DMS114 treated with DMSO at 0.1 percent for 48 hours (cell line): ENCODE measurements around the gene SCRN2.
A peak's percentile ranks its signal among the peaks of the same experiment; 100 is the strongest.

Source experiments
- DNase-seq: peaks from one replicate; lab custom pipeline; 2025; ENCODE audit not compliant: unreplicated experiment; lab: John Stamatoyannopoulos, UW

SCRN2 gene

DNA sequence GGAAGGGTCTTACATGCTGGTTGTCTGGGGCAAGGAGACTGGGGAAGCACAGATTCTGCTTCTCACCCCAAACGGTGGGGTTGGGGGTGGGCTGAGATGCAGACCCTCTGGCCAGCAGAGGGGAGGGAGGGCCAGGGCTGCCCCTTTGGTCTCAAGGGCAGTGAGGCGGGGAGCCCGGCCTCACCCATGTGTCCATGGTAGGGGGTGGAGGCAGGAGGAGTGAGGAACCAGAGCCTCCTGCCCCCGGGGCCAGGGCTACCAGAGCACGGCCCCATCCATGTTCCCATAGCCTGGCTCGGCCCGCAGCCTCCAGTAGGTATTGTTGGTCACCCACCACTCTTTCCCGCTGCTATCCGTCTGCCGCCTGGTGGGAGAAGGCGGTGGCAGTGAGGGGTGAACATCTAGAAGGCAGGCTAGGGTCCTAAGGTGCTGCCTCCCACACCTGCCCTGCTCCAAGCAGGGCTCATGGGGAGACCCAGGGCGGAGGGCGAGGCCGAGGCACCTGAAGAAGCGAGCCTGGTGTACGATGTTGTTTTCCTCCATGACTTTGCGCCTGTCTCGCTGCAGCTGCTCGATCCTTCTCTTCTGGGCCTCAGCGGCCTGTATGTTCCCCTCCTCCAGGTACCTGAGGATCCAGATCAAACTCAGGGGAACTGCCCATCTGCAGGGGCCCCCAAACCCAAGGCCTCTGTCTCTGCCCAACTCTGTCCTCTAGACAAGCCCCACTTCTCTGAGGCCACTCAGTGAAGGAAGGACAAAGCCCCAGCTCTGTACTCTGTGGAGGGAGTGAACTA, 32.8 kb downstream of the SCRN2 start:
- DNase-seq: no peak

DNA sequence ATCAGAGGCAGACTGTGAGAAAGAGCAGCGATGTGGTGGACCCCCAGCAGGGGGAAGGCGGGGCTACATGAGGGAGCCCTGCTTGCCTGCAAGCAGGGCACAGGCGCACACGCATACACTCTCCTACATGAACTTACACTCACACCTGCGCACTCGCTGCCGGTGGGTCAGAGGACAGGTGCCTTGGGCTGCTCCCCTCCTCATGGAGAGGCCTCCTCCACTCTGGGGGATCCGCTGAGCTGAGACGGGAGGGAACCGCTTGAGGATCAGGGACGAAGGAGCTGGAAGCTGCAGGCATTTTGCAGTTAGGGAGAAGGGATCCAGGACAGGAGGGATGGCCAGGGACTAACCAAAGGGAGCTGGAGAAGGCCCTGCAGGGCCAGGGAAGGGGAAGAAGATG, 33.7 kb downstream of the SCRN2 start:
- DNase-seq: no peak

- DNase-seq: no peak
Observed at GRCh38 chr17:47806913-47807255, 34.2 kb downstream of the SCRN2 start.

DNA sequence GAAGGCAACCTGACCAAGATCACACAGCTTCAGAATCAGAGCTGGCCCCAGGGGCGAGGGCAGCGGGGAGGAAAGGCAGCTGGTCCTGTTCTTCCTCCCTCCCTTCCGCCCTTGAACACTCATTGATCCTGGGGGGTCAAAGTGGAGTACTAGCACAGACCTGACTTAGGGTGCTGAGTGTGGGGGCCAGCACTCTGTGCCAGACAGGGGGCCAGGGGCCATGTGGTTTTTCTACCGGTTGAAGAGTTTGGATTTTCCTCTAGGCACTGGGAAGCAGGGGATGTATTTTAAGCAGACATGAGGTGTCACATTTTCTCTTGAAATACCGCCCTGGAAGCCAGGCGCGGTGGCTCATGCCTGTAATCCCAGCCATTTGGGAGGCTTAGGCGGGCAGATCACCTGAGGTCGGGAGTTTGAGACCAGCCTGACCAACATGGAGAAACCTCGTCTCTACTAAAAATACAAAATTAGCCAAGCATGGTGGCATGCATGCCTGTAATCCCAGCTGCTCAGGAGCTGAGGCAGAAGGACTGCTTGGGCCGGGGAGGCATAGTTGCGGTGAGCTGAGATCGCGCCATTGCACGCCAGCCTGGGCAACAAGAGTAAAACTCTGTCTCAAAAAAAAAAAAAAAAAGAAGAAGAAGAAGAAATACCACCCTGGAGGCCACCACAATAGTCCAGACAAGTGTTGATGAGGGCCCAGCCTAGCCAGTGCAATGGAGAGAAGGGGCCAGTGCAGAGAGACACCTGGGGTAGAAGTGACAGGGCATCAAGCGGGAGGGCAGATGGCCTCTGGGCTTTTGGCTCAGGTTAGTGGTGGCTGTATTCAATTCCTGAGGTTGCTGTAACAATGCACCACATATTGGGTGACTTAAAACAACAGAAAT, 34.8 kb downstream of the SCRN2 start:
- DNase-seq: no peak

- DNase-seq: no peak
Observed at GRCh38 chr17:47804461-47804860, 36.6 kb downstream of the SCRN2 start.

DNA sequence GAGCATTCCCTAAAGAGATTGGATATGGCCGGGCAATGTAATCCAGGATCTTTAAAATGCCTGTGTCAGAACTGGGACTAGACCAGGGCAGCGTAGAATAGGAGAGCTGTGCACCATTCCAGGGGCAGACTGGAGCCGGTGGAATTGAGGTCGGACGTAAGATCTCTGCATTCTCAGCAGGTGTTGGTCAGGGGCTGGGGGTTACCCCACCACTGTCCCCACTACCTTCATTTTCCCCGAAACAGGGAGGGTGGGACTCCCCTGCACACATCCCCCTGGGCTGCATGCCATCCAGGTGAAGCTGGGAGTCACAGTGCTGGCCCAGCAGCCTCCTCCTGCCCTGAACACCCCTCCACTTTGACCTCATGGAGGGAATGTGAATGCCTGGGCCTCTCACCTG, 37.3 kb downstream of the SCRN2 start:
- no peak for DNase-seq

DNA sequence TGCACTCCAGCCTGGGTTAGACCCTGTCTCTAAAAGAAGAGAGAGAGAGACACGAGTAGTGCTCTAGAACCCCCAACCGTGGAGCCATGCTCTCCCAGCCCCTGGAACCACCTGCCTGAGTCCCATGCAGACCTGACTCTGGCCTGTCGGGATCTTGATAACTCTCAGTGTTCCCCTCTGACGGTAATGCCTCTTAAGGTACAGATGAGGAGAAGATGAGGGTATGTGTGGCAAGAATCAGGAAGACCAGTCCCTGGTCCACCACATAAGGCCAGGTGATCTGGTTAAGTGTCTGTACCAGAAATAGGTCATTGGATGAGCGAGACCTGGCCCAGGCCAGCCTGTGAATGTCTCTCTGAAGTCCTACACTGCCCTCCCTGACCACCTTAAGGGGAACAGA, 37.9 kb downstream of the SCRN2 start:
- no peak for DNase-seq

DNA sequence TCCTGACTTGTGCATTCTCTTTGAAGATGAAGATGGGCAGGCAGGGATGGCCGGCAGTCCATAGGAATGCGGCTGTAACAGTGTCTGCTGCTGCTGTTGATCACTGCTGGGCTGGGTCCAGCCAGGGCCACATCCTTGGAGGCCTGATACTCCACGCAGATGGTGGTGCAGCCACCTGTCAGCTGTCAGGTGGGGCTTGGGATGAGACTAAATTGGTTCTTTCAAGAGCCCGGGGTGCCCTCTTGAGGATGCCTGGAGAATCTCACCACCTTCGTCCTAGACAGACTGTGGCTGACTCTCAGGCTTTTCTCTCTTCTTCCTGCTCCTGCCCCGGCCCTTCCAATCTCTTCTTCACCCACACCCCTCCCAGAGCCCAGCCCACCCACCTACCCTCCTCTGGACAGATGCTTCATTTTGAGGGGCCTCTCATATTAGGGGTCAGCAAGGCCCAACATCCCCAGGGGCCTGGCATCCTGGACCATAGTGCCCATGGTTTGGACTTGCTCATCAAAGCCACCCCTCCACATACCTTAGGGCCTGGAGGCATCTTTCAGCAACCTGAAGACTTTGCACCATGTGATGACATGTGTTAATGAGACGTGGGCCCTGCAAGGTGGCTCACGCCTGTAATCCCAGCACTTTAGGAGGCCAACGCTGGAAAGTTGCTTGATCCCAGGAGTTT, 38.6 kb downstream of the SCRN2 start:
- DNase-seq: peak; percentile 24

- no peak for DNase-seq
Observed at GRCh38 chr17:47801906-47802305, 39.2 kb downstream of the SCRN2 start.

- no peak for DNase-seq
Observed at GRCh38 chr17:47801176-47801765, 39.8 kb downstream of the SCRN2 start.

- no peak for DNase-seq
Observed at GRCh38 chr17:47800686-47801085, 40.4 kb downstream of the SCRN2 start.

DNA sequence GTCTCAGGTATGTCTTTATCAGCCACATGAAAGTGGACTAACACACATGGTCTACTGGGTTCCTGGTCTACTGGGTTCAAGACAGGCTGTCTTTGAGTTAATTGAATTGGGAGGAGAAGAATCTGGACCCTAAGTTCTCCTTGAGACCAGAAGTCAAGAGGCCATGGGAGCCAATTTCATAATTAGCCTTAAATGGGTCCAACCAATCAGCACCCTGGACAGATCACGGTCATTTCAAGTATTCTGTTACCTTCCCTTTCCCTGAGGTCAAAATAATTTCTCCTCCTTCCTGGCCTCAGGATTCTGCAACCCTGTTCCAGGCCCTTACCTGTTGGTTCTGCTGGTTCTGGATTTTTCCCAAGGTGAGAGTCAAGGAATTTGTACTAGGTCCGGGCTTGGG, 43.3 kb downstream of the SCRN2 start:
- DNase-seq: no peak

GRCh38 chr17:47792979-47793378, 48.1 kb downstream of the SCRN2 start:
- no peak for DNase-seq

- DNase-seq: no peak
Observed at GRCh38 chr17:47792457-47792856, 48.6 kb downstream of the SCRN2 start.

GRCh38 chr17:47791025-47791424, 50.0 kb downstream of the SCRN2 start:
- no peak for DNase-seq

- peak; percentile 32 for DNase-seq
Observed at GRCh38 chr17:47789611-47790561, 51.2 kb downstream of the SCRN2 start.
